Loucy (cell line): ENCODE measurements around the gene LEKR1.
"Not testable (repeated sequence)": the region's sequence is repeated elsewhere in the genome, so short reads cannot be mapped to it uniquely, and the experiment has no call there.

Source experiments
- H2AFZ ChIP-seq: fragments of 200-600 bp; sonication (generic); 2 replicates; pipeline ENCODE4 v1.6.0; 2016; ENCODE audit warnings: antibody characterized with exemption, mild to moderate bottlenecking, low read length, moderate library complexity
- H3F3A ChIP-seq: fragments of 200-600 bp; 2 replicates; pipeline ENCODE4 v1.6.0; 2016; ENCODE audit warnings: antibody characterized with exemption, low read depth, mild to moderate bottlenecking
- H3K27me3 ChIP-seq: fragments of 200-600 bp; sonication (generic); 2 replicates; pipeline ENCODE4 v1.6.1; 2014; ENCODE audit warnings: low read length, mild to moderate bottlenecking; ENCODE audit not compliant: insufficient read depth, poor library complexity, severe bottlenecking
- H3K36me3 ChIP-seq: fragments of 200-600 bp; sonication (generic); 2 replicates; pipeline ENCODE4 v1.6.1; 2016; ENCODE audit warnings: low read length; ENCODE audit not compliant: insufficient read depth
- H3K4me1 ChIP-seq: fragments of 200-600 bp; sonication (generic); 2 replicates; pipeline ENCODE4 v1.5.1; 2014; ENCODE audit warnings: low read length, mild to moderate bottlenecking; ENCODE audit not compliant: insufficient read depth, poor library complexity, severe bottlenecking
- H3K4me2 ChIP-seq: fragments of 200-600 bp; sonication (generic); 2 replicates; pipeline ENCODE4 v1.6.0; 2014; ENCODE audit warnings: antibody characterized with exemption, low read length, low read depth, mild to moderate bottlenecking; ENCODE audit not compliant: poor library complexity, severe bottlenecking
- H3K4me3 ChIP-seq: fragments of 200-600 bp; sonication (generic); 2 replicates; pipeline ENCODE4 v1.5.1; 2014; ENCODE audit warnings: low read length, mild to moderate bottlenecking, mixed read lengths; ENCODE audit not compliant: poor library complexity, severe bottlenecking
- H3K79me2 ChIP-seq: fragments of 200-600 bp; sonication (generic); 2 replicates; pipeline ENCODE4 v1.6.1; 2014; ENCODE audit warnings: low read length; ENCODE audit not compliant: insufficient read depth
- H3K9ac ChIP-seq: fragments of 200-600 bp; sonication (generic); 2 replicates; pipeline ENCODE4 v1.6.0; 2014; ENCODE audit warnings: mild to moderate bottlenecking, low read depth, low read length, moderate library complexity; ENCODE audit not compliant: poor library complexity, severe bottlenecking
- H3K9me2 ChIP-seq: fragments of 200-600 bp; sonication (generic); replicated peaks from 2 replicates; pipeline ENCODE4 v1.6.1; 2016; ENCODE audit warnings: low read depth, low read length, mixed read lengths
- H3K9me3 ChIP-seq: fragments of 200-600 bp; sonication (generic); 2 replicates; pipeline ENCODE4 v1.6.1; 2014; ENCODE audit warnings: mild to moderate bottlenecking, antibody characterized with exemption, low read length, low read depth; ENCODE audit not compliant: insufficient read depth
- H4K20me1 ChIP-seq: fragments of 200-600 bp; sonication (generic); 2 replicates; pipeline ENCODE4 v1.6.0; 2014; ENCODE audit warnings: antibody characterized with exemption, low read length, mild to moderate bottlenecking; ENCODE audit not compliant: insufficient read depth, poor library complexity, severe bottlenecking
- EZH2phosphoT487 ChIP-seq: fragments of 200-600 bp; IDR thresholded peaks from 2 replicates; pipeline ENCODE4 v1.6.1; 2018; ENCODE audit warnings: antibody characterized with exemption, mild to moderate bottlenecking, moderate library complexity, borderline replicate concordance
- TF ChIP-seq, protein P1 (sequence below): fragments of 200-600 bp; sonication (generic); conservative IDR thresholded peaks from 2 replicates; pipeline ENCODE4 v1.5.1; 2014; ENCODE audit warnings: mild to moderate bottlenecking, antibody characterized with exemption, low read length

LEKR1 gene

GRCh38 chr3:156888176-156888575 is 62.0 kb downstream of the LEKR1 start:
- no peak overlapping the region for H3K4me3 ChIP-seq
- no peaks in the 10 kb centered on the region for H3K36me3 ChIP-seq
- no peak overlapping the region for H3K4me2 ChIP-seq
- H2AFZ ChIP-seq = no peak overlapping the region
- no peaks in the 10 kb centered on the region for H3K9me2 ChIP-seq
- no peaks in the 10 kb centered on the region for H3F3A ChIP-seq
- H3K27me3 ChIP-seq = no peaks in the 10 kb centered on the region
- TF ChIP-seq, protein P1, sequence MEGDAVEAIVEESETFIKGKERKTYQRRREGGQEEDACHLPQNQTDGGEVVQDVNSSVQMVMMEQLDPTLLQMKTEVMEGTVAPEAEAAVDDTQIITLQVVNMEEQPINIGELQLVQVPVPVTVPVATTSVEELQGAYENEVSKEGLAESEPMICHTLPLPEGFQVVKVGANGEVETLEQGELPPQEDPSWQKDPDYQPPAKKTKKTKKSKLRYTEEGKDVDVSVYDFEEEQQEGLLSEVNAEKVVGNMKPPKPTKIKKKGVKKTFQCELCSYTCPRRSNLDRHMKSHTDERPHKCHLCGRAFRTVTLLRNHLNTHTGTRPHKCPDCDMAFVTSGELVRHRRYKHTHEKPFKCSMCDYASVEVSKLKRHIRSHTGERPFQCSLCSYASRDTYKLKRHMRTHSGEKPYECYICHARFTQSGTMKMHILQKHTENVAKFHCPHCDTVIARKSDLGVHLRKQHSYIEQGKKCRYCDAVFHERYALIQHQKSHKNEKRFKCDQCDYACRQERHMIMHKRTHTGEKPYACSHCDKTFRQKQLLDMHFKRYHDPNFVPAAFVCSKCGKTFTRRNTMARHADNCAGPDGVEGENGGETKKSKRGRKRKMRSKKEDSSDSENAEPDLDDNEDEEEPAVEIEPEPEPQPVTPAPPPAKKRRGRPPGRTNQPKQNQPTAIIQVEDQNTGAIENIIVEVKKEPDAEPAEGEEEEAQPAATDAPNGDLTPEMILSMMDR = no peak
- no peak for TF ChIP-seq EZH2phosphoT487
- no peak overlapping the region for H3K9ac ChIP-seq
- no peaks in the 10 kb centered on the region for H3K79me2 ChIP-seq
- H4K20me1 ChIP-seq = no peaks in the 10 kb centered on the region
- no peaks in the 10 kb centered on the region for H3K9me3 ChIP-seq
- H3K4me1 ChIP-seq = no peaks in the 10 kb centered on the region

- H3K9ac ChIP-seq = no peak overlapping the region
Observed at GRCh38 chr3:156888576-156888975, 62.4 kb downstream of the LEKR1 start.

DNA sequence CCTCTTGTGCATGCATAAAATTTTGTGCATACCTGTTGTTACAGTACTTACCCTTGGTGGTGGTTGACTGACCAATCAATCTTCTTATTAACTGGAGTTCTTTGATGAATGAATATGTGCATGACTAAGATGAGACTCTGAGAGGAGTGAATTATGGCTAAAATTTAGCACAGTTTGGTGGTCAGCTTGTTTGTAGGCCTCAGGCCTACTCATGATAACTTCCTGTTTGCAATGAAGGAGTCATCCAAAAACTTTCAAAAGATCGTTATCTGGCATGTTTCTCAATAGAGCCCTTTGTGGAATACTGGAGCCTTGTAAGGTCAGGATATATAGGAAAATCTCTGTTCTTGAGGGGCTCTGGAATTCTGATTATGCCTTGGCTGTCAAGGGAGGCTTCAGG is 66.5 kb downstream of the LEKR1 start:
- TF ChIP-seq, protein P1 = no peak
- no peak for TF ChIP-seq EZH2phosphoT487
- H3K9ac ChIP-seq = no peak overlapping the region

More at GRCh38 chr3:156888576-156888975, 62.4 kb downstream of the LEKR1 start:
- Histone ChIP-seq H3K36me3 (no peaks in the 10 kb centered on the region), H4K20me1 (no peaks in the 10 kb centered on the region), H3K4me2 (no peak overlapping the region), H3K27me3 (no peaks in the 10 kb centered on the region), H3K4me3 (no peak overlapping the region), H2AFZ (no peak overlapping the region), H3K9me2 (no peaks in the 10 kb centered on the region), H3K9me3 (no peaks in the 10 kb centered on the region), H3K4me1 (no peaks in the 10 kb centered on the region), H3F3A (no peaks in the 10 kb centered on the region), H3K79me2 (no peaks in the 10 kb centered on the region)
- no peak for TF ChIP-seq EZH2phosphoT487
- TF ChIP-seq, protein P1 = no peak

DNA sequence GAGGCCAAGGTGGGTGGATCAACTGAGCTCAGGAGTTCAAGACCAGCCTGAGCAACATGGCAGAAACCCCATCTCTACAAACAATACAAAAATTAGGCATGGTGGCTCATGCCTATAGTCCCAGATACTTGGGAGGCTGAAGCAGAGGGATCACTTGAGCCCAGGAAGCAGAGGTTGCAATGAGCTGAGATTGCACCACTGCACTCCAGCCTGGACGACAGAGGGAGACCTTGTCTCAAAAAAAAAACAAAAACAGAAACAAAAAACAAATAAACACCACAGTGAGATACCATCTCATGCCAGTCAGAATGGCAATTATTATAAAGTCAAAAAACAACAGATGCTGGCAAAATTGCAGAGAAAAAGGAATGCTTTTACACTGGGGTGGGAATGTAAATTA is 69.2 kb downstream of the LEKR1 start:
- H3K4me2 ChIP-seq, H3K27me3 ChIP-seq, H2AFZ ChIP-seq, H3K9me3 ChIP-seq, H4K20me1 ChIP-seq, H3K4me1 ChIP-seq, H3F3A ChIP-seq, H3K9me2 ChIP-seq, H3K9ac ChIP-seq, H3K36me3 ChIP-seq, H3K4me3 ChIP-seq, H3K79me2 ChIP-seq: not testable (repeated sequence)

More for the DNA sequence above, 66.5 kb downstream of the LEKR1 start:
- Histone ChIP-seq H3K36me3 (no peaks in the 10 kb centered on the region), H3K4me2 (no peak overlapping the region), H3K4me3 (no peak overlapping the region), H3K79me2 (no peaks in the 10 kb centered on the region), H3K4me1 (no peaks in the 10 kb centered on the region), H2AFZ (no peak overlapping the region), H4K20me1 (no peaks in the 10 kb centered on the region), H3F3A (no peaks in the 10 kb centered on the region), H3K9me3 (no peaks in the 10 kb centered on the region), H3K9me2 (no peaks in the 10 kb centered on the region), H3K27me3 (no peaks in the 10 kb centered on the region)

DNA sequence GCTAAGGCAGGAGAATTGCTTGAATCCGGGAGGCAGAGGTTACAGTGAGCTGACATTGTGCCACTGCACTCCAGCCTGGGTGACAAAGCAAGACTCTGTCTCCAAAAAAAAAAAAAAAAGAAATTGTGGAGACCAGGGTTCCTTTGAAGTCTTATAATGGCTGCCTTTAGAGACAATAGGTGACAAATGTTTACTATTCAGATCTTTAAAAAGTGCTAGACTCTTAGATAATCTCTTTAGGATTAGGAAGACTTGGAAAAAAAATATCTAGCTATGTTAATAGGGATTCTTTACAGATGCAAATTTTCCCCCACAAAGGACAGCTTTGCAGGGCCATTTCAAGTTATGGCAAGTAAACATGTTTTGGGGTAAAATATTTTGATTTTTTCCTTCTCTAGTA is 71.7 kb downstream of the LEKR1 start:
- H3K36me3 ChIP-seq, H3K9me2 ChIP-seq, H2AFZ ChIP-seq, H3K9me3 ChIP-seq, H3K4me3 ChIP-seq, H3K79me2 ChIP-seq, H3K27me3 ChIP-seq, H3K4me1 ChIP-seq, H3F3A ChIP-seq, H3K9ac ChIP-seq, H4K20me1 ChIP-seq, H3K4me2 ChIP-seq: not testable (repeated sequence)
